Measurements from ENCODE around the gene QSER1. TPM values are rescaled to one million over a fixed set of nuclear protein-coding genes. Genes with fewer than 3 reads are reported as not detected.

Gene QSER1
- total and polyA plus RNA-seq, 9 of the 15 experiments (the other 6 are each of a cell fraction or from before 2014, with no cell fraction given): 5.8 to 33.6 (median 22.3) TPM

DNA sequence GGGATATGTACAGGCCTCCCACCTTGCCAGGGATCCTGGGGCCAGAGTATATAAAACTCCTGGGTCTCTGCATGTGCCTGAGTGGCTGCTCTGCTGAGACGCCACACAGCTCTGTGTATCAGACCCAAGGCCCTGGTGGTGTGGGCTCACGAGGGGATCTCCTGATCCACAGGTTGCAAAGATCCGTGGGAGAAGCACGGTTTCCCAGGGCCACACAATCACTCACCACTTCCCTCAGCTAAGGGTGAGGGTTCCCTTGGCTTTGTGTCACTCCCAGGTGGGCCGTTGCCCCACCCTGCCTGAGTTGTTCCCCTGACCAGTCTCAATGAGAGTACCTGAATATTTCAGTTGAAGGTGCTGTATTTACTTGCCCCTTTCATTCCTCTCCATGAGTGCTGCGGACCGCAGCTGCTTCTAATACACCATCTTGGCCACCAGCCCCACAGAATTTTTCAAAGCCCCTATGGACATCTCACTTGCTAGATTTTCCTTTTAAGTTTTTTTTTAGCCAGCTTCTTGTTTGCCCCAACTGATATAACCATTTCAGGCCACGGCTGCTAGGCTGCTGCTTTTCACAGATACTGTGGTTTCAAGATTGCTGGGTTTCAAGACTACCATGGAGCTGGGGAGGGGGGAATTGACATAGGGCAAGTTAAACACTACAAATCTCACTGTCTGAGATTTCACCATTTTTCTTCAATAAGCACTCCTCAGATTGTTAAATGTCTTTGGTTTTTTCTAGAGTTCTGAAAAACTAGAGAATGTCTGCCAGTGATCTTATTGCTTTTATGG, 109.3 kb downstream of the QSER1 start:
- TF ChIP-seq KLF6 (CRISPR knock-in tag; IDR thresholded peaks at IDR 0.05; ENCODE audit: borderline replicate concordance): no peak
- TF ChIP-seq ZBTB8A (IDR thresholded peaks at IDR 0.05; ENCODE audit: partially characterized antibody): no peak
- TF ChIP-seq XRCC5 (IDR thresholded peaks at IDR 0.05; ENCODE audit: low read depth, low read length): no peak
- no peak for TF ChIP-seq ZNF121 (CRISPR knock-in tag; conservative IDR thresholded peaks at IDR 0.05)
- TF ChIP-seq SRSF1 (IDR thresholded peaks at IDR 0.05; ENCODE audit: low read depth, low read length): no peak
- TF ChIP-seq CHD1 (IDR thresholded peaks at IDR 0.05; ENCODE audit: low read length): no peak
- no peak for TF ChIP-seq HNRNPK (IDR thresholded peaks at IDR 0.05; ENCODE audit: low read depth, low read length, poor library complexity, severe bottlenecking)
- FAIRE-seq (no peak), DNase-seq (ENCODE audit: extremely low read depth in 1 of 4, low spot score in 3 of 4) (no peak), ATAC-seq (no peak; the same call in 2 of the 3 replicates)
- in situ Hi-C loops (cut with MboI): no loop called here
- Histone ChIP-seq H3K4me3 (no peak overlapping the region), H3K4me1 (replicated peaks in 1 of 2; ENCODE audit: control insufficient read depth in 2 of 2, insufficient read depth in 2 of 2, low read length in 2 of 2) (no peaks in the 10 kb centered on the region), H3K9me1 (ENCODE audit: control insufficient read depth, insufficient read depth, low read length) (no peaks in the 10 kb centered on the region), H3K9me3 (replicated peaks; ENCODE audit: control insufficient read depth, insufficient read depth, low read depth, low read length) (no peaks in the 10 kb centered on the region), H3K36me3 (ENCODE audit: control insufficient read depth, insufficient read depth, low read length) (no peaks in the 10 kb centered on the region), H3K9ac (ENCODE audit: insufficient read depth in 1 of 2, low read depth in 2 of 2, low read length in 2 of 2) (no peak overlapping the region), H2AFZ (ENCODE audit: low read depth, low read length) (no peak overlapping the region), H4K20me1 (replicated peaks; ENCODE audit: control insufficient read depth, insufficient read depth, low read length) (no peaks in the 10 kb centered on the region), H3K27me3 (ENCODE audit: control insufficient read depth in 2 of 2, insufficient read depth in 2 of 2, low read length in 2 of 2) (peaks cover 4 to 9% of the 10 kb centered on the region in 2 experiments; a peak in 2 of 5 replicates), H3K79me2 (ENCODE audit: control insufficient read depth, insufficient read depth, low read length) (no peaks in the 10 kb centered on the region), H3K4me2 (ENCODE audit: insufficient read depth, low read length) (no peak overlapping the region), H3K27ac (ENCODE audit: extremely low read depth, low read depth, low read length) (no peak overlapping the region)
- CTCF ChIA-PET (ENCODE audit: low intra/inter-chr PET ratio): no interaction called here
- POLR2A ChIA-PET: interaction anchor here (0.6 kb wide), 1 partner anchor 21 kb away, joined by 3 read pairs; no protein-coding TSS in a partner anchor
- intact Hi-C loops (cut with micrococcal nuclease): no loop called here
- no TSS peak for BruUV-seq (replicated peaks)
- 28% methylated on average over 8 of the region's 8 CpGs for WGBS (ENCODE audit: insufficient coverage, low coverage, missing lambda C conversion rate)
